ENCODE data around the gene CTDSPL2.

GRCh38 chr15:44527241-44527640, 99.8 kb downstream of the CTDSPL2 start:
- TF ChIP-seq CTCF (IDR thresholded peaks at IDR 0.05 in 4 of 5, conservative IDR thresholded peaks at IDR 0.05 in 1 of 5) (no peak), POLR2A (IDR thresholded peaks at IDR 0.05) (no peak)
